Upper lobe of left lung (tissue), 4 donors: ENCODE results near the gene DEFB131A.
"Not testable (repeated sequence)": the region's sequence is repeated elsewhere in the genome, so short reads cannot be mapped to it uniquely, and the experiment has no call there.

Source experiments
- CTCF ChIP-seq, 6 experiments: fragments of 450-650 bp in 4 of 6; fragments of 200-600 bp in 2 of 6; sonication (generic) in 2 of 6; IDR thresholded peaks; one replicate each; pipeline ENCODE4 v1.5.1; 2016 to 2019; ENCODE audit warnings: antibody characterized with exemption in 6 of 6
- EP300 ChIP-seq, 4 donors: sonication (generic); formaldehyde crosslinking; IDR thresholded peaks; one replicate each; pipeline ENCODE4 v1.5.1; 2017; ENCODE audit warnings: antibody characterized with exemption in 4 of 4, control low read depth in 2 of 4

DNA sequence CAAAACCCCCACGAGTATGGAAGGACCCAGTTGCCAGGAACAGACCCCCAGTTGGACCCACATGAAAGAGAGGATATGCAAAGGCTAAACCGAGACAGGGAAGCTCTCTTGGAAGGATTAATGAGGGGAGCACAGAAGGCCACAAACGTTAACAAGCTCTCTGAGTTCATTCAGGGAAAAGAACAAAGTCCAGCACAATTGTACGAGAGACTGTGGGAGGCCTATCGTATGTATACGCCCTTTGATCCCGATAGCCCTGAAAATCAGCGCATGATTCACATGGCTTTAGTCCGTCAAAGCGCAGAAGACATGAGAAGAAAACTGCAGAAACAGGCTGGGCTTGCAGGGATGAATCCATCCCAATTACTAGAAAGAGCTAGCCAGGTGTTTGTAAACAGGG, 8.0 kb downstream of the DEFB131A start:
- not testable (repeated sequence) for TF ChIP-seq CTCF, EP300 (IDR thresholded peaks at IDR 0.05)
